Stimulated activated CD8-positive, alpha-beta memory T cell treated with anti-CD3 and anti-CD28 coated beads, Interleukin-12 subunit alpha, Interleukin-12 subunit beta, amount 100 ng/mL, for 1 hour (primary cell): ENCODE results near the gene ERI3.

ENCODE experiments used
- DNase-seq: peaks from one replicate; pipeline ENCODE4 v3.0.0-alpha.2; 2020; ENCODE audit warnings: low read depth

The ERI3 gene

DNA sequence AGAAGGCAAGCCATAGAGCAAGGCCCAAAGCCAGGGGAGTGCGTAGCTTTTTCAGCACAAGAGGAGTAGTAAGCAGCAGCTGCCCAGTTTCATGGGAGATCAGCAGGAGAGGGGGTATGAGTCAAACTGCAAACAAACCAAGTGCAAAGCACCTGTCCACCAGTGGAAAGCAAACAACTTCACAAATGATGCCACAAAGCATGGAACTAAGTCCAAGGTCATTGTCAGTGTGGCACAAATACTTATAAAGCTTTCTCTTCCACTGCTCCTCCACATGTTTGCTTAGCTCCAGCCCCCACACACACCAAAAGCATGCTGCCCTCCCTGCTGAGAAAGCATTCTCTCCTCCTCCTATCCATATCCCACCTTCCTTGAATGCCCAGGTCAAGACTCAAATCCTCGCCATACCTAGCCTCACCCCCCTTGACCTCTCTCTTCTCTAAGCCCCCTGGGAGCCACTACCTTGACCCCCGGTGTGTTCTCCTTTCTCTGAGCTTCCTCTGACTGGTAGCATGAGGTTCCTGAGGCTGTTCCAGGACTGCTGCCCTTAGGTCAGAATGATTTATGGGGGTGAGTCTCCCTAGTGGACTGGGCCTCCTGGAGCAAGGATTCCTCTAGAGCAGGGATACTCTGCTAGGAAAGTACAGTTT is 71.4 kb downstream of the ERI3 start:
- DNase-seq: no peak

DNA sequence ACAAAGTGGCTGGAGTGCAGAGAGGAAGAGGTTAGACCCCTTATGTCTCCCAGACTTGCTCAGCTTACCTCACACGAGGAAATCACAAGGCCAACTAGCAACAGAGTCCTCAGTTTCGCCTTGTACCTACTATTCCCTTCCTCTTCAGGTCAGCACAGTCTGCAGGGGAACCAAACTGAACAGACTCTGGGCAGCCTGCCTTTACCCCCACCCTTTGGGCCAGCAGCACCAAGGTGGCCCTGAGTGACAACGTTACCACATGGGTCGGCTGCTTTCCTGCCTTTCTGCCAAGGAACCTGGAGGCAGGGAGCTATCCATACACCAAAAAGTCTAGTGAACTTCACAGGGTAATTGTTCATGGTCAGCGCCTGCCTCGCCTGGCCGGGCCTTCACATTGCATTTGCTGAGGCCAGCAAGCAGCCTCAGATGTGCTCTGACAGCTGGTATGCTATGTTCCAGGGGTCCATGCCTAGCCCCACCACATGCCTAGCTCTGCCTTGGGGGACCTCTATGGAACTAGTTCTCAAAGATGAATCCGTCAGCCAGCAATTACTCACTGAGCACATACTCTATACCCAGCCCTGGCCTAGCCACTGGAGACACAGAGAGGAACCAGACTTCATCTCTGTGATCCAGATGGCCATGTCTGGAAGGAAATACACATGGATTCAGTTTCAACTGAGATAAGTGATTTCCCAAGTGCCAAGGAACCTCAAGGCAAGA is 72.2 kb downstream of the ERI3 start:
- no peak for DNase-seq

DNA sequence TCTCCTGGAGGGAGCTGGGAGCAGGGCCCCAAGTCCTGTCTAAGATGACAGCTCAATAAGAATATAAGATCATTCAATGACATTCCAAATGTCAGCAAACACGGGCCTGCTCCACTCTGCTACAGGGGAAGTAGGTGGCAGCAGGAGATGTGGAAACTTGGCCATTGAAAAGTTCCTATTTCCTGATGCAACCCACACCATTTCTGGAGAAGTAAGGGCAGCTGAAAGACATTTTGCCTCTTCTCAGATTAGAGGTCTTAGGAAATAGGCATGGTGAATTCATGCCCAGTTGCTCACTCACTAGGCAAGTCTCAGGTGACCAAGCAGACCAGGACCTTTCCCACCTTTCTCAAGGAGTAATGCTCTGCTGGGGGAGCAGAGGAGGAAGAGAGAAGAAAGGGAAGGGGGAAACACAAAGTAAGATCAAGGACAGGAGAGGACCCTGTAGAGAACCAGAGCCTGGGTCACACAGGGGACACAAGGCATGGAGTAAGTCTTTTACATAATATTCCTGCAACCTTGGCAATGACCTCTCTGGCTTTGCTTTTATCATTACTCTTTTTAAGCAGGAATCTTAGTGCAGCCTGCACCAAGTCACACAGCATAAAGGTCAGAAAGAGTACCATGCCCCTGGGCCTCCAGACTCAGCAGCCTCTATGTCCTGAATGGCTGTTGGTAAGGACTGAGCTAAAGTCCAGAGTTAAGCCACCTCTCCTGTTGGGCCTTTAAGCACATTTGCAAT is 72.9 kb downstream of the ERI3 start:
- no peak for DNase-seq

DNA sequence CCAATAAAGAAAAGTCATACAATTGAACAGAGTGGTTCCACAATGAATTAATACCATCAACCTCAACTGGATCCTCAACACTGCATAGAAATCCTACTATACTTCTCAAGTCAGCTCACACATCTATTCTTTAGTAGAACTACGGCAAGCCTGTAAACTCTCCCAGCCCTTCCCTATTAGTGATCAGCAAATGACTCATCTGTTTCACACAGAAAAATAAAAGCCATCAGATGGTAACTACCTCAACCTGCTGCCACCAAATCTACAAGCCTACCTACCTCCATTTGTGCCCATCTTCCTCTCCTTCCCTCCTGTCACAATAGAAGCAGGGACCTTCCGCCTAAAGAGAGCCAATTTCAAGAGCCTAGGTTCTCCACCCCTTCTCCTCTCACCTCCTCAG is 78.2 kb downstream of the ERI3 start:
- DNase-seq: no peak

DNA sequence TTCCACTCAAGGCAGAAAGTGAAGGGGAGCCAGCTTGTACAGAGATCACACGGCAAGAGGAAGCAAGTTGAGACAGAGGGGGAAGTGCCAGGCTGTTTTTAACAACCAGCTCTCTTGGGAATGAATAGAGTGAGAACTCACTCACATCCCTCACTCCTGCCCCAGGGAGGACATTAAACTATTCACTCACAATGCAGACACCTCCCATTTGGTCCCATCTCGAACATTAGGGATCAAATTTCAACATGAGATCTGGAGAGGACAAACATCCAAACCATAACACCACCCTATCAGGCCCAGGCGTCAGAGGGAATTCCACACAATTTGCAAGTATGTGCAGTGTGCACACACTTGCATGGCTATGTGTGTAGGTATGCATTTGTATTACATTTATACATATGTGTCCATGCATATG is 79.1 kb downstream of the ERI3 start:
- no peak for DNase-seq

DNA sequence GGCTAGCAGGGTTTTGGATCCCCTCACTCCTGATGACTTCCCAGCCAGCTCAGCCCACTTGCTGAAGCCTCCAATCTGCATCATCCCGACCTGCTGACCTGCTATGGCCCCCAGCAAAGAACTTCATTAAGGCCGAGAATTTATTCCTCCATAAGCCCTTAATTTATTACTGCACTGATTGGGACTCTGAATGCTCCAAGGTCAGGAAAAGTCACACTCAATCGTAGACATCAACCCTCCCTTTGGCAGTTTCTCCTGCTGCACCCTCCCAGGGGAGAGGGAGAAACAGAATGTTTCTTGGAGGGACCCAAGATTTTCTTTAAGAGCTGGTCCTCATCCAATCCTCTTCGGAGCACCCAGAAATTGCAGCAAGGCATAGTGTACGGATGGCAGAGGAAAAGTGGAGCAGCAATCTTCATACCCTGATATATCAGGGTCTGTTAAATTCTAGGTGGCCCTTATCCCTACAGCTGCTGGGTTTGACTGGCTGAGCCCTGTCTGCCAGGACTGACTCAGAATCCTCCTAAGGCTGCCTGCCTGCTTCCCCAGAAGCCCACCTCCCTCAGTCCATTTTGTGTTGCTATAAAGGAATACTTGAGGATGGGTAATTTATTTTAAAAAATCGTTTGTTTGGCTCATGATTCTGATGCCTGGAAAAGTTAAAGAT is 79.6 kb downstream of the ERI3 start:
- no peak for DNase-seq

DNA sequence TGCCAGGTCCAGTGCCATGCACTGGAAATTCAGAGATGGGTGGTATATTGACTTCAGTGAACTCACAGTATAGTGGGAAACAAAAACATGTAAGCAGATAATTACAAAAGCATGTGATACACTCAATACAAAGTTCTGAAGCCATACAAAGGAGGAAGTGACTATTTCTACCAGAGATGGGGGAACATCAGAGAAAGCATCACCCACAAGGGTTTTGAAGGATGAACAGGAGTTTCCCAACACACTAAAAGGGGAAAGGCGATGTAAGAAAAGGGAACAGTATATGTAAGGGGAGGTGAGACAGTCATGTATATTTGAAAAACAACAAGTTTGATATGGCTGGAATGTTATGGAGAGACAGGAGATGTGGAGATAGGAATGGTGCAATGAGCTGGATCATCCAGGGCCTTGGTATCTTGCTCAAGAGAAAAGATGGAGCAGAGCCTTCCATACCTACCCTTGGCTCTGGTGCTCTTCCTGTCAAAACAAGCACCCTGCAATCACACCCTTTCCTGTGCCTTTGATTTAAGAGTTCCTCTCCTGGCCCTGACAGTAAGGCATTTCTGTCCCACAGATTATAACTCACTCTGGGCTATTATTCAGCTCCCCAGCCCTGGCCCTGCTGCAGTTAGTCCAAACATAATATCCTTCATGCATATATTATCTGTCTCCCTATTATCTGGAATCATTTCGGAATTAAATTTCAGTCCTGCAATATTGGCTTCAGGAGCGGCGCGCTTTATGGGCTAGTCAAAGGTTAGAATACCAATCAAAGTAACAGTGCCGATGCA is 81.3 kb downstream of the ERI3 start:
- no peak for DNase-seq

DNA sequence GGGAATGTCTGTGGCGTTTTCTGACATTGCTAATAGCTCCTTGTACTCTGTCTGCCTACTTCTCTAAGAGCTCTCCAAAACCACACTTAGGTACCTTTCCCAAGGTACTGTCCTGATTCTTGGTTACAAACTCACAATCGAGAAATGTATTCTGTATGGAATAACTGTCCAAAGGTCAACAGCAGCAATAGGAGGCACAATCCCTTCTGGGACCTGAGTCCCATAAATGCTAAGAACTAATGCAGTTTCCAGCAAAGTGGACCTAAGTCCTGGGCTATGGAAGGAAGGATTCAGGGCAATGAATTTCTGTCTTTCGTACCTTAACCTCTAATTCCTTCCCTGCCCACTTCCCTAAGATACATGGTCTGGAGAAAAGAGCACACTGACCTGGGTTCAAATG is 82.1 kb downstream of the ERI3 start:
- no peak for DNase-seq

DNA sequence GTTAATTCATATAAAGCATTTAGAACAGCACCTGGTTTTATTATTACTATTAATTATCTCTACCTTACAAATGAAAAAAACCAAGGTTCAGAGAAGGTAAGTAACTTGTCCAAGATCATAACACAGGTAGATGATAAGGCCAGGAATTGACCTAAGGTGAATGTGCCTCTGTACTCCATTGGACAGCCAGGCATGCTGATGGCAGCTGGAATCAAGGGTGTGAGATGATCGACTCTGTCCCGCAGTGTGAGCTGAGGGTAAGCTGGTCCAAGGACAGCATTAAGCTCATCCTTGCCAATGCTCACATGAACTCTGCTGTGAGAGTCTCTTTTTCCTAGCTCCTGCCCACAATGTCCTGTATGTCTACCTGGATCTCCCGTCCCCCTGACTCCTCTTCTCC is 83.4 kb downstream of the ERI3 start:
- DNase-seq: no peak

DNA sequence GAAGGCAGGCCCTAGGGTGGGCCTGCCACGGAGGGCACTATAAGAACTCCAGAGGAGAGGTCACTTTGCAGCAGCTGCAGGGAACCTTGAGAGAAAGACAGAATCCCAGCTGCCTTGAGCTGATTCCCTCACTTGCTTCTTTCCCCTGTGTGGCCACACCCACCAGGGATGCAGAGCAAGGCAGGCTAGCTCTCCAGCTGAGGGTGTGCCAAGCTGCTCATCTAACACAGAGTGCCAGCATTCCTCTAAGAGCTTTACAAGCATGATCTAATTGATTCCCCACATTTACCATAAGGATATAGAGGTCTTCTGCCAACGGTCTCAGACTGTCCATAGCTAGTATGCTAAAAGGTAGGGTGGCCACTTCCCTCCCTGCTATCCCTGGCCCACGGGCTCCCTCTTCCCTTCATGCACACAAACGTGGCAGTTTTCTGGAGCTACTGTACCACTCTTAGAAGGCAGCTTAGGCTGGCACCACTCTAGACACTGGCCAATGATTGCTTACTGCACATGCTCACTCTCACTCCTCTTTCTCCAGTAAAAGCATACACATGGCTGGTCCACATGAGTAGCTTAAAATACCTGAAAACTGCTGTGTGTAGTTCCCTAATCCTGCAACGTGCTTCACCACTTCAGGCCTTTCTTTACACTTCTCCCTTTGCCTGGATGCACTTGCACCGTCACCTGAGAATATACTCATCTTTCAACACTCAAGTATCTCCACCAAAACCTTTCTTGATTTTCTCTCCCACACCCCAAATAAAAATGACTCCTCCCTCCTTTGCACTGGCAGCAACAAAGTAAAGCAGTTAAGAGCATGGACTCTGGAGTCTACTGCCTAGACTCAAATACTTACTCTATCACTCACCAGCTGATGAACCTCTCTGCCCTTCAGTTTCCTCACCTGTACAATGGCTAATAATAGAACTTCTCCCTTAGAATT is 84.1 kb downstream of the ERI3 start:
- no peak for DNase-seq

DNA sequence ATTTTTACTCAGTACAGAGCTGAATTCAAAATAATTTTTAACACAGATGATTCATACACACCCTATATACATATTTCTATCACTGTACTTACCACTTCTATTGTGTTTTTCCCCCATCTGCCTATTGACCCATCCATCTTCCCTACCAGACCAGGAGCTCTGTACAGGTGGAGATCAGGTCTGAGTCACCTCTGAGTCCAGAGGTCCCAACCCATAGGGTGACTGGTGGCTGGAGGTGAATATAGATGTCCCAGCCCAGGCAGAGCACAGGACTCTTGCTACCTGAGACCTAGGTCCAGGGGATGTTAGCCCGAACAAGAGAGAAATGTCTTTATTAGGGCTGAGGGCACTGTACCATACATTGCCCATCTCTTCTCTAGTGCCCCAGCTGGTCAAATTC is 87.0 kb downstream of the ERI3 start:
- no peak for DNase-seq

DNA sequence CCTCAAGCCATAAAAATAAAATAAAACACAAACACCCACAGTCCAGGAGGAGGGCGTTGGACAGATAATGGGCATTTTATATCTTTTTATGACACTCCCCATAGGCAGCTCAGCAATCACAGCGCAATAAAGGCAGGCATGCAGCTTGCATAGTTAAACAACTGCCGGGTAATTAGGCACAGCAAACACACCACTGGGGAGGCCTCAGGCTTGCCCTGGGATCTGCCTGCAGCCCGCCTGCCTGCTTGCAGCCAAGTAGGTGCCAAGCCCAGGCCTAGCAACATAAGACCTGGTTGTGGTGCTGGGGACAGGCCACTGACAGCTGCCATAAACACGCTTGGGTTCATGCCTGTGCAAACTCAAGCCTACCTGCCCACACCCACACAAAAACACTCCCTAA is 87.6 kb downstream of the ERI3 start:
- no peak for DNase-seq

DNA sequence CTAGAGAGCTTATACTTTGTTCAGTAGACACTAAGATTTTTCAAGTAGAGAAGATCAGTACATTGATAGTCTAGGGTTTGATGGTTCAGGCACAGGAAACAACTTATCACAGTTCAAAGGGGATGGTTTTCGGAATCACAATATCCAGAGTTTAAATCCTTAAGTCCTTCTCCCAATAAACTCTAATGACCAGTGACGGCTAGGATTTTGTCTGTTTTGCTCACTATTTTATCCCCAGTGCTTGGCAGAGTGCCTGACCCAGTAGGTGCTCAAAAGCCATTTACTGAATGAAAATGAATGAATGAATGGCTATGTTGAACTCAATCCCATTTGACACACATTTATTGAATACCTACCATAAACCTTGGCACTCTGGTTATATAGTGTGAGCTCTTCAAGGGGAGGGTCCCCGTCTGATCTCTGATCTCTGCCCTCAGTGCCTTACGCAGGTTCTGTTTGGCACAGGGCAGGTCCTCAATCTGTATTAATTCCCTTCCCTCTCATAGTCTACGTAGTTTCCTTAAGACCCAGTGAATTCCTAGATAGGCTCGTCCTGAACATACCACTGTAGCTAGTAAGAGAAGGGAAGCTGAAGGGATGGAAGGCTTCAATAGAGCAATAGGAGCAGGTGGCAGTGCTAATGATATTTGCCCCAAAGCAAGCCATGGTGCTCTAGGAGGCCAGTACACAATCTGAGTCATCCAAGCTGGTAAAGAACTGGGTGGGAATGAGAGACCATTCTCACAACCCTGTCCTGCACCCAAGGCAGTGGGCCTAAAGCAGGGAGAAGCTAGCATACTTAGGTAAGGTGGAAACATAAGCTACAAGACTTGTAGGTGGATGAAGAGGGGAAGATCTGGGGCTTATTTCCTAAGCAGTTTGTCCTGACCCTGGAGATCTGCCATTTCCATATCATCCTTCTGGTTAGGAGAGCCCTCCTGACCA is 88.4 kb downstream of the ERI3 start:
- no peak for DNase-seq

DNA sequence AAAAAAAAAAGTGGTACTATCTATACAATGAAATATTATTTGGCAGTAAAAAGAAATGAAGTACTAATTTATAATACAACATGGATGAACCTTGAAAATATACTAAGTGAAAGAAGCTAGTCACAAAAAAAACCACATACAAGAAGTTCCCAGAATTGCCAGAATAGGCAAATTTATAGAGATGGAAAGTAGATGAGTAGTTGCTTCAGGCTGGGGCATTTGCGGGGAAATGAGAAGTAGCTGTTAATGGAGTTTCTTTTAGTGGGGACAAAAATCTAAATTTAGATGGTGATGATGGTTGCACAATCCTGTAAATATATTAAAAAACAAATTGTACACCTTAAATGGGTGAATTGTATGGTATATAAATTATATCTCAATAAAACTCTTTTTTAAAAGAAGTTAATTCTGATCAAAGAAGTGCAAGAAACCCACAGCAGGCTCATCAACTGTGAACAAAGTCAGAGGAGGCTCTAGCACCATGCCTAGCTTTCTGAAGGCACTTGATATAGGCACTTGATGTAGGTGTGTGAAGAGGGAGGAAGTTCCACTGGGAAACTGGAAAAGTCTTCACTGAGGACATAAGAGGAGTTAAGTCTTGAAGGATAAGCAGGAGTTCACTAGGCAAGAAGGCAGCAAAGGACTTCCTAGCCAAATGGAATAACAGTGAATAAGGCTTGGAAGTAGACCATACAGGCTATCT is 89.2 kb downstream of the ERI3 start:
- no peak for DNase-seq

DNA sequence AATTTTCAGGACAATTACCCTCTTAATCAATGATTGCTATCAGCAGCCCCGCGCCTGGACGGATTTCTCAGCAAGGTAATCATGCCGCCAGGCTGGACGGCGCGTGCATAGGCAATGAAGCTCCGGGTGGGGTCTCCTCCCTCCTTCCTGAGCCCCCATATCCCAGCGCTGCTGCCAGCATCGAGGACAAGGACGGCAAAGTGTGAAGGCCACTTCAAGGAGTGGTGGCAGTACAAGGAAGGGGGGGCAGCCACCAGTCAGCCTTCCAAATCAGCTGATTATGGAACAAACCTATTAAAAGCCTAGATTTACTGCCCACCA is 90.6 kb downstream of the ERI3 start:
- no peak for DNase-seq

DNA sequence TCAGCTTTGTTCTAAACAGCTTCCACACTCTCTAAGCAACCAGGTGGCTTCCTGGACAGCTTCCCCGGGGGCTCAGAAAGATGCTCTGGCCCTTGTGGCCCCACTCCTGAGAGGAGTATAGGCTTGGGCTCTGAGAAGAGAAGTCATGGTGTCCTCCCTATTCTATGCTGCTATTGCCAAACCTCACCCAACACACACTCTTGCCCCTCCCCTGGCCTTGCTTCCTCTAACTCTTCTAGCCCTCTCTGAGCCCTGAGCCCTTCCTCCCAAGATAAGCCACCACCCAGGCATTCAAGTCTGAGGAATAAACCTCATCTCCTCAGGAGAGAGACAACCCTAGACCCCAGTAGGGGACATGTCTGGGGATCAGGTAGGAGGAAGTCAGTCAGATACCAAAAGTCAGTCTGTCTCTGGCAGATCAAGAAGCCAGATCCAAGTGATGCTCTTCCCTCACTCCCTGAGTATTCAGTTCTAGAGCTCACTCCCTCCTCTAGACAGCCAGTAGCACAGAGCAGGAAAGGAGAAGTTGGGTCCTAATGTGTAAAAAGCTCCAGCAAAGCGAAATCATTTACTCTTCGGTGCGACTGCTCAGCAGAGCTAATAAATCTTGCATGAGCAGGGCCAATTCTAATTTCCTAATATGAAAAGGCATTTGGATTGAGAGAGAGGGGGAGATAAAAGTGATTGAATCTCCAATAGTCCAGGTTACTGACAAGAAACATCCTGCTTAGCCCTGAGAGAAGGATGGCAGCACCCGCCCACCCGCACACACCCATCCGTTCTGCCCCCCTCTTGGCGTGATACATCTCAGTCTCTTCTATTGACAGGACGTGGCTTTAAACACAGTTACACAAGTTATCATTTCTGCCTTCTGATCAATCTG is 91.2 kb downstream of the ERI3 start:
- no peak for DNase-seq

DNA sequence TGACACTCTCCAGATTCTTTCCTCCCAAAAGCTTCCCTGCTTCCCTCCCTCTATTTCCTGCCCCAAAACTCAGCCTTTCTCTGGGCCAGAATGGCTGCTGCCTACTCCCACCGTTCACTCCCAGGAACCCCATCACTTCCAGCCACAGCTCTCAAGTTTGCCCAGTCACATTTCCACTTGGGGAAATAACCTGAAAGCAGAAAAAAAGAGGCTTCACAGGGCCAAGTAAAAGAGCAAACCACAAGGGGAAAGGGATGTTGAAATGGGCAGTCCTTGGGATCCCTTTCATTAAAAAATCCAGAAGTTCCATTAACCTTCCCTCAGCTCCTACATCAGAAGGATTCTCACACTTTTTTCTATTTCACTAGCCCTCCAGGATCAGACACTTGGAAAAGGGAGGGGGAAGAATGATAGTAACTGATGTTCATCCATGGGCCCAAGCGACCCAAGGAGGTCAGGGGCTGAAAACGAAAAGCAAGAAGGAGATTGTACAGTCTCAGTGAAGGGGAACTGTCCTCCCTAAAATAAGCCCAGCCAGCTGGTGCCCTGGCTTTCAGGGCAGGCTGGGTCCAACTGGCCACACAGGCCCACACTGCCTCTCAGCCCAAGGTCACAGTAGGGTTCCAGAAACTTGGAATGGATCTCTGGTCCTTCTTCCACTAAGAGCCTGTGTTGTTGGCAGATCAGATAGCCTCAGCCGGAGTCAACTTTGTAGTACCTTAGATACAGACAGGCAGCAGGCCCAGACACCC is 92.1 kb downstream of the ERI3 start:
- DNase-seq: no peak
